Activated naive CD4-positive, alpha-beta T cell treated with anti-CD3 and anti-CD28 coated beads, Interleukin-2, amount 10 ng/mL, durations not matched to agents 5 hours and 36 hours (primary cell): ENCODE data around the gene FAM163A. TPM values are rescaled to one million over a fixed set of nuclear protein-coding genes. Genes with fewer than 3 reads are reported as not detected.

Source experiments
- total RNA-seq, 2 experiments: library from RNA; stranded (reverse); gene quantifications; one replicate each; pipeline ENCODE4 v1.2.3, GENCODE V29; 2021

FAM163A gene
- not detected for total RNA-seq

GRCh38 chr1:179742717-179743678, at the start of gene FAM163A:
Gene FAM163A (plus strand): TSS chr1:179743291. CDS start chr1:179813098, 69,807 bp downstream.

Other genes starting within 250 kb of the FAM163A start
- not detected for gene NPHS2, start 167.3 kb upstream of the FAM163A start, total RNA-seq
- gene TDRD5, start 151.5 kb upstream of the FAM163A start, total RNA-seq: not detected
- gene TOR1AIP2, start 134.5 kb downstream of the FAM163A start, total RNA-seq: 10 to 100 TPM; 43.2 to 43.7 TPM
- 10 to 100 TPM; 74.0 to 76.4 TPM for gene TOR1AIP1, start 139.0 kb downstream of the FAM163A start, total RNA-seq
- 10 to 100 TPM; 48.6 to 53.1 TPM for gene CEP350, start 211.5 kb downstream of the FAM163A start, total RNA-seq